ENCODE results near the gene STIM2. TPM values are rescaled to one million over a fixed set of nuclear protein-coding genes. Genes with fewer than 3 reads are reported as not detected.

Gene STIM2
- total and polyA plus RNA-seq, 4 experiments from 2014 or later, result 23.8 to 91.7 (median 62.7) TPM

DNA sequence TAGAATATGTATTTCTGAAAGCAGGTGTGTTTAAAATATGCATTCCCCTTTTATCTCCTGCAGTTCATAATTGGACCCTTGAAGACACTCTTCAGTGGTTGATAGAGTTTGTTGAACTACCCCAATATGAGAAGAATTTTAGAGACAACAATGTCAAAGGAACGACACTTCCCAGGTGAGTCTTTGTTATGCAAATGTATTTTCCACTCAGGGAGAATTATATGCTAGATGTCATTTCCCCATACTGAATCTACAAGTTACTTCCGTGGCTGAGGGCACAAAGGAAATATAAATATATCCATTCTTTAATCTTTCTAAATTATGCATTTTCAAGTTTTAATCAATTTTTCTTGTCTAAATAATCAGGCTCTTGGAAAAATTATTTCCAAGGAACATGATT lies 134.7 kb downstream of the STIM2 start:
- peaks cover 2 to 15% of the 10 kb centered on the region in 2 donors for H3K36me3 Mint-ChIP-seq
- Histone ChIP-seq H3K4me1 (ENCODE audit: insufficient read depth, low read length) (peaks cover 36% of the 10 kb centered on the region), H3K27me3 (ENCODE audit: insufficient read depth, low read length) (no peaks in the 10 kb centered on the region), H3K27ac (ENCODE audit: low read depth, low read length) (no peak overlapping the region), H3K4me3 (ENCODE audit: low read length in 2 of 2) (no peak overlapping the region), H3K36me3 (ENCODE audit: insufficient read depth, low read length) (no peaks in the 10 kb centered on the region), H3K9me3 (ENCODE audit: control insufficient read depth in 1 of 2, low read length in 2 of 2) (no peaks in the 10 kb centered on the region)
- H3K4me3 Mint-ChIP-seq, result peak overlapping the region in 1 of 8 donors; percentile 34
- CTCF ChIA-PET (ENCODE audit: partially characterized antibody), result interaction anchor here (1.5 kb wide), 1 partner anchor 11 kb away, joined by 3 read pairs; no protein-coding TSS in a partner anchor
- H3K27ac Mint-ChIP-seq, result peak overlapping the region in 1 of 7 donors; percentile 54
- POLR2A ChIA-PET (ENCODE audit: partially characterized antibody), result no interaction called here
- DNase-seq, result no peak
- H3K27me3 Mint-ChIP-seq, result no peaks in the 10 kb centered on the region
- intact Hi-C loops (cut with micrococcal nuclease), result no loop called here
- peaks cover 14 to 28% (median 24%) of the 10 kb centered on the region in 4 donors for H3K4me1 Mint-ChIP-seq
- peaks cover 0 to 7% (median 0%) of the 10 kb centered on the region in 8 donors for H3K9me3 Mint-ChIP-seq

DNA sequence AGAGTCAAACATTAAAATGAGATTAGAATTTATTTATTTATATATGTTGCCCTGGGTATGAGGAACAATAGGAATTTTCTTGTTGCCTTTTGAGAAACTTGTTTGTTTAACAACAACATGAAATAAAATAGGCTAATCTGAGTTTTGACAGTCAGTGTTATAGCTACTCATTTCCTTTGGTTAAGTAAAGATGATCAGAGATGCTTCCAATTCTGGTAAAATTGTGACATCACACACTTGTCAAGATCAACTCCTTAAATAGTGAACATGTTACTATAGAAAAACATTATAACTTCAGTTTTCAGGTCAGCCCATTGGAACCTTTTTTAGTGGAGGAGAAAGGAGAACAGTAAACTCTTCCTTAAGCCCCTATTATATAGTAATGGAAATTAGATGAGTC lies 136.1 kb downstream of the STIM2 start:
- Mint-ChIP-seq H3K4me3 (no peak overlapping the region), H3K4me1 (peaks cover 15 to 23% (median 20%) of the 10 kb centered on the region in 4 donors), H3K9me3 (no peaks in the 10 kb centered on the region), H3K36me3 (peaks cover 2 to 14% of the 10 kb centered on the region in 2 donors), H3K27ac (peak overlapping the region in 4 of 7 donors; percentile 11 to 47 (median 28)), H3K27me3 (no peaks in the 10 kb centered on the region)
- Histone ChIP-seq H3K4me1 (ENCODE audit: insufficient read depth, low read length) (peaks cover 31% of the 10 kb centered on the region), H3K27ac (ENCODE audit: low read depth, low read length) (no peak overlapping the region), H3K36me3 (ENCODE audit: insufficient read depth, low read length) (no peaks in the 10 kb centered on the region), H3K27me3 (ENCODE audit: insufficient read depth, low read length) (no peaks in the 10 kb centered on the region), H3K4me3 (ENCODE audit: low read length in 2 of 2) (no peak overlapping the region), H3K9me3 (ENCODE audit: control insufficient read depth in 1 of 2, low read length in 2 of 2) (no peaks in the 10 kb centered on the region)
- DNase-seq, result no peak
- POLR2A ChIA-PET (ENCODE audit: partially characterized antibody), result interaction anchor here (1.3 kb wide), 1 partner anchor 413 kb away, joined by 3 read pairs; the partner anchor contains the start of gene TBC1D19
- CTCF ChIA-PET (ENCODE audit: partially characterized antibody), result no interaction called here
- intact Hi-C loops (cut with micrococcal nuclease), result no loop called here

DNA sequence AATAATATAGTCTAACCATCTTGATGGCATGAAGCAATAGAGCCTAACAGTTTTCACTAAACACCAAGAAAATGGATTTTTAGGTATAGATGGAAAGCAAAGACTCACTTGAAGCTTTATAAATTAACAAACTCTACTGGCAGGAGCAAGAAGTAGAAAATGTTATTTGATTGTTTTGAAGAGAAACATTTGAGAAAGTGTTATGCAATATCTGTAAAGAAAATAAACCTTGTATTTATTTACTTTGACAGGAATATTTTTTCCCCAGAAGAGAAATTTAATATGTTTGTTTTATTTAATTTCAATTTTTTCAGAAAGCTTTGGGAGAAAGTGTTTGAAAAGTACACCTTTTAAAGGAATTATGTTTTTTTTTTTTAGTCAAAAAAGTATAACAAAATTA lies 139.0 kb downstream of the STIM2 start:
- Mint-ChIP-seq H3K27me3 (no peaks in the 10 kb centered on the region), H3K9me3 (no peaks in the 10 kb centered on the region), H3K4me1 (peaks cover 37 to 43% (median 42%) of the 10 kb centered on the region in 4 donors), H3K4me3 (no peak overlapping the region), H3K36me3 (peaks cover 2 to 23% of the 10 kb centered on the region in 2 donors), H3K27ac (peak overlapping the region in 4 of 7 donors; percentile 5 to 69 (median 66))
- Histone ChIP-seq H3K4me1 (ENCODE audit: insufficient read depth, low read length) (peaks cover 27% of the 10 kb centered on the region), H3K9me3 (ENCODE audit: control insufficient read depth in 1 of 2, low read length in 2 of 2) (no peaks in the 10 kb centered on the region), H3K36me3 (ENCODE audit: insufficient read depth, low read length) (peaks cover 4% of the 10 kb centered on the region), H3K27ac (ENCODE audit: low read depth, low read length) (no peak overlapping the region), H3K27me3 (ENCODE audit: insufficient read depth, low read length) (no peaks in the 10 kb centered on the region), H3K4me3 (ENCODE audit: low read length in 2 of 2) (no peak overlapping the region)
- DNase-seq, result no peak
- ChIA-PET CTCF (ENCODE audit: partially characterized antibody) (interaction anchor here (1.2 to 2.3 kb wide), 6 partner anchors 9 to 542 kb away, joined by 3 to 14 read pairs (median 4); partner anchors contain the start of gene TBC1D19), POLR2A (ENCODE audit: partially characterized antibody) (interaction anchor here (1.7 kb wide), 1 partner anchor 139 kb away, joined by 6 read pairs; the partner anchor contains the start of gene STIM2)
- intact Hi-C loops (cut with micrococcal nuclease), result loop anchor here (5.0 to 10.0 kb wide), 2 partner anchors 257 to 335 kb away; no protein-coding TSS in a partner anchor

DNA sequence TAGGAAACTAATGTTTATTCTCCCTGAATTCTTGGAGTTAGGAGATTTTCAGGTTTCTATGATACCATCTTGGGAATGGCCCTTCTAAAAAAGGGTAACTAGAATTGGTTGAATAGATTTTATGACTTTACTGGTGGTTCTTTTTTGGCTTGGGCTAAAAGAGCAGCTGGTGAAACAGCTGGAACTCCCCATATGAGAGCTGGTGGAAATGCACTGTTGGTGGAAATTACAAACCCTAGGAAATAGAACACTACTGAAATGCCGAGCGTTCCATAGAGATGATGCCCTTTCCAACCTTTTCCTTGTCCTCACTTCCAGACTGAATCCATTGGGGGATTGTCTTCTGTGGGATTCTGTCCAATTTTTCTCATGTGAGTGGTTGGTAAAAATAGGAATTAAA lies 139.5 kb downstream of the STIM2 start:
- no peaks in the 10 kb centered on the region for H3K27me3 ChIP-seq (ENCODE audit: insufficient read depth, low read length)
- DNase-seq, result no peak
- Mint-ChIP-seq H3K9me3 (no peaks in the 10 kb centered on the region), H3K27ac (peak overlapping the region in 2 of 7 donors; percentile 46 to 64), H3K4me1 (peaks cover 35 to 45% (median 41%) of the 10 kb centered on the region in 4 donors), H3K36me3 (peaks cover 2 to 26% of the 10 kb centered on the region in 2 donors), H3K27me3 (no peaks in the 10 kb centered on the region), H3K4me3 (no peak overlapping the region)
- H3K36me3 ChIP-seq (ENCODE audit: insufficient read depth, low read length), result peaks cover 4% of the 10 kb centered on the region
- CTCF ChIA-PET (ENCODE audit: partially characterized antibody), result interaction anchor here (1.5 to 2.3 kb wide), 4 partner anchors 9 to 143 kb away, joined by 3 to 14 read pairs (median 6); no protein-coding TSS in a partner anchor
- no peaks in the 10 kb centered on the region for H3K9me3 ChIP-seq (ENCODE audit: control insufficient read depth in 1 of 2, low read length in 2 of 2)
- H3K4me1 ChIP-seq (ENCODE audit: insufficient read depth, low read length), result peaks cover 27% of the 10 kb centered on the region
- POLR2A ChIA-PET (ENCODE audit: partially characterized antibody), result interaction anchor here (0.8 to 1.7 kb wide), 3 partner anchors 10 to 416 kb away, joined by 3 to 6 read pairs (median 4); partner anchors contain the start of genes STIM2 and TBC1D19
- H3K27ac ChIP-seq (ENCODE audit: low read depth, low read length), result no peak overlapping the region
- no peak overlapping the region for H3K4me3 ChIP-seq (ENCODE audit: low read length in 2 of 2)
- intact Hi-C loops (cut with micrococcal nuclease), result loop anchor here (5.0 to 10.0 kb wide), 2 partner anchors 258 to 335 kb away; no protein-coding TSS in a partner anchor

DNA sequence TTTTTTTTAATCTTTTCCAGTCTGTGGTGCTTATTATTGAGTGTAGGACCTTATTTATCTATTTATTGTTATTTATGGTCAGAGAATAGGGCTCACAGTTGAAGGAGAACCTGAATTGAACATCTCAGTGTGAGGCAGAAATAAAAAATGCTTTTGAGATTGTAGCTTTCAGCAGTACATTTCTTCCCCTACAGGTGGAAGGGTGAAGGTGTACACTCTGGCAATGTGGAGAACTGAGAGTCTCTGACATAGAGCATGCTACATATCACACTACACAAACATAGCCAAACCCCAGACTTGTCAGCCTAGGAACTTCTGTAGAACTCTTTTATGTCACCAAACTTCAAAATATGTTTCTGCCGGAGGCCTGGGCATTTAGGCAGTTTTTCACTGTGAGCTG lies 140.2 kb downstream of the STIM2 start:
- Histone ChIP-seq H3K4me1 (ENCODE audit: insufficient read depth, low read length) (peaks cover 26% of the 10 kb centered on the region), H3K9me3 (ENCODE audit: control insufficient read depth in 1 of 2, low read length in 2 of 2) (no peaks in the 10 kb centered on the region), H3K36me3 (ENCODE audit: insufficient read depth, low read length) (peaks cover 4% of the 10 kb centered on the region), H3K27me3 (ENCODE audit: insufficient read depth, low read length) (no peaks in the 10 kb centered on the region), H3K27ac (ENCODE audit: low read depth, low read length) (no peak overlapping the region), H3K4me3 (ENCODE audit: low read length in 2 of 2) (no peak overlapping the region)
- intact Hi-C loops (cut with micrococcal nuclease), result loop anchor here (5.0 to 10.0 kb wide), 2 partner anchors 259 to 336 kb away; no protein-coding TSS in a partner anchor
- ChIA-PET POLR2A (ENCODE audit: partially characterized antibody) (interaction anchor here (0.8 to 1.4 kb wide), 2 partner anchors 9 to 417 kb away, joined by 3 to 4 read pairs; partner anchors contain the start of gene TBC1D19), CTCF (ENCODE audit: partially characterized antibody) (interaction anchor here (1.1 to 2.3 kb wide), 4 partner anchors 10 to 212 kb away, joined by 3 to 8 read pairs (median 4); no protein-coding TSS in a partner anchor)
- DNase-seq, result peak in 4 of 5 donors; percentile 20 to 28 (median 23)
- peak overlapping the region in 5 of 7 donors; percentile 13 to 73 (median 64) for H3K27ac Mint-ChIP-seq
- H3K4me1 Mint-ChIP-seq, result peaks cover 33 to 43% (median 39%) of the 10 kb centered on the region in 4 donors
- no peak overlapping the region for H3K4me3 Mint-ChIP-seq
- H3K9me3 Mint-ChIP-seq, result no peaks in the 10 kb centered on the region
- peaks cover 2 to 22% of the 10 kb centered on the region in 2 donors for H3K36me3 Mint-ChIP-seq
- no peaks in the 10 kb centered on the region for H3K27me3 Mint-ChIP-seq

DNA sequence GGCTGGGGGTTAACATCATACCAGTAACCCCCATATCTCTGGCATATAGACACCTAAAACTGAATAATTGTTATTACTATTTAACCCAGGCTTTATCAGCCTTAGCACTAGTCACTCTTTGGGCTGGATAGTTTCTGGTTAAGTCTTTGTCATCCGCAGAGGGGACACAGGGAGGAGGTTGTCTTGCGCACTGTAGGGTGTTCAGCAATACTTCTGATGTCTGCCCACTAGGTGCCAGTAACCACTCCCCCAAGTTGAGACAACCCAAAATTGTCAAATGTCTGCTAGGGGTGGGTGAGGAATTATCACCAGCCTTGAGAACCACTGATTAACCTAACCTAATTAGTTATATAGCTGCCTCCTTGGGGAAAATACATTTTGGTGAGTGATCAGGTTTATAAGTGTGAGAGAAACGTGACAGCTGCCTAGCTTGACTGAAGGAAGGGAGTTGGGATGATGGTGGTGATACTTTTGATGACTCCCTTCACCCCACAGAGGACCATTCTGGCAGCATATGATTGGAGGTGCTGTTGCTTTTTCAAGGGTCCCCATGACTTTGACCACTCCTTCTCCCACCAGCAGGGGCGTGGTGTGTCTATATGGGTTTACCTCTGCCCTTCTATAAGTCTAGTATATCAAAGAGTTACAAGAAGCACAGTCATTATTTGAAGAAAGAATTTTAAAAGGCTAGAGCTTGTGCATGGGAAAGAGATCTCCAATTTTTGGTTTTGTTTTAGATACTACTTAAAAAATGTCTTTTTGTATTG lies 140.9 kb downstream of the STIM2 start:
- Histone ChIP-seq H3K27ac (ENCODE audit: low read depth, low read length) (no peak overlapping the region), H3K4me1 (ENCODE audit: insufficient read depth, low read length) (peaks cover 26% of the 10 kb centered on the region), H3K9me3 (ENCODE audit: control insufficient read depth in 1 of 2, low read length in 2 of 2) (no peaks in the 10 kb centered on the region), H3K27me3 (ENCODE audit: insufficient read depth, low read length) (no peaks in the 10 kb centered on the region), H3K36me3 (ENCODE audit: insufficient read depth, low read length) (peaks cover 4% of the 10 kb centered on the region), H3K4me3 (ENCODE audit: low read length in 2 of 2) (no peak overlapping the region)
- Mint-ChIP-seq H3K27ac (peak overlapping the region; percentile 13 to 68 (median 54)), H3K36me3 (peaks cover 2 to 22% of the 10 kb centered on the region in 2 donors), H3K4me3 (no peak overlapping the region), H3K4me1 (peaks cover 32 to 43% (median 37%) of the 10 kb centered on the region in 4 donors), H3K27me3 (no peaks in the 10 kb centered on the region), H3K9me3 (no peaks in the 10 kb centered on the region)
- CTCF ChIA-PET (ENCODE audit: partially characterized antibody), result interaction anchor here (1.1 to 2.3 kb wide), 6 partner anchors 11 to 213 kb away, joined by 3 to 9 read pairs (median 4); partner anchors contain the start of gene STIM2
- no peak for DNase-seq
- intact Hi-C loops (cut with micrococcal nuclease), result loop anchor here (2.0 to 10.0 kb wide), 3 partner anchors 141 to 337 kb away; partner anchors contain the start of gene STIM2
- POLR2A ChIA-PET (ENCODE audit: partially characterized antibody), result interaction anchor here (0.6 to 1.4 kb wide), 2 partner anchors 141 to 418 kb away, joined by 4 read pairs; partner anchors contain the start of genes STIM2 and TBC1D19
